Fibroblast of lung (primary cell): ENCODE measurements around the gene SEMA5A. TPM values are rescaled to one million over a fixed set of nuclear protein-coding genes. Genes with fewer than 3 reads are reported as not detected.

Experiments
- DNase-seq, 2 donors: peaks; one replicate each; pipeline versions ENCODE4 v3.0.0 to v3.0.0-alpha.2; 2010; ENCODE audit warnings: low read depth in 2 of 2
- H2AFZ ChIP-seq: 2 replicates; pipeline ENCODE4 v1.5.1; 2012; ENCODE audit warnings: low read length, control low read depth, inconsistent platforms
- H3K27ac ChIP-seq: 2 replicates; pipeline ENCODE4 v1.5.1; 2011; ENCODE audit warnings: low read length, control low read depth; ENCODE audit not compliant: insufficient read depth
- H3K27me3 ChIP-seq: 2 replicates; pipeline ENCODE4 v1.5.1; 2011; ENCODE audit warnings: mild to moderate bottlenecking, low read length; ENCODE audit not compliant: control insufficient read depth, insufficient read depth
- H3K36me3 ChIP-seq: 2 replicates; pipeline ENCODE4 v1.5.1; 2011; ENCODE audit warnings: low read length; ENCODE audit not compliant: control insufficient read depth, insufficient read depth
- H3K4me1 ChIP-seq: 2 replicates; pipeline ENCODE4 v1.5.1; 2011; ENCODE audit warnings: low read length; ENCODE audit not compliant: control insufficient read depth, insufficient read depth; ENCODE audit errors: extremely low read depth
- H3K4me2 ChIP-seq: 2 replicates; pipeline ENCODE4 v1.5.1; 2011; ENCODE audit warnings: low read length, control low read depth; ENCODE audit not compliant: insufficient read depth; ENCODE audit errors: extremely low read depth
- H3K4me3 ChIP-seq, 4 experiments: fragments of 200-600 bp in 1 of 4; sonication (generic) in 1 of 4; replicated peaks in 1 of 4; 2 replicates each; pipeline ENCODE4 v1.5.1; 2011 to 2016; ENCODE audit warnings: low read length in 4 of 4, low read depth in 3 of 4, mild to moderate bottlenecking in 3 of 4, control low read depth in 2 of 4, inconsistent platforms in 1 of 4, mixed read lengths in 1 of 4; ENCODE audit not compliant: insufficient read depth in 1 of 4; ENCODE audit errors: control extremely low read depth in 1 of 4
- H3K79me2 ChIP-seq: 2 replicates; pipeline ENCODE4 v1.5.1; 2012; ENCODE audit warnings: mild to moderate bottlenecking, low read length, inconsistent platforms; ENCODE audit not compliant: control insufficient read depth, insufficient read depth
- H3K9ac ChIP-seq: 2 replicates; pipeline ENCODE4 v1.5.1; 2011; ENCODE audit warnings: mild to moderate bottlenecking, low read length, control low read depth; ENCODE audit not compliant: insufficient read depth
- H3K9me3 ChIP-seq: 2 replicates; pipeline ENCODE4 v1.5.1; 2012; ENCODE audit warnings: low read depth, low read length; ENCODE audit not compliant: control insufficient read depth, insufficient read depth
- H4K20me1 ChIP-seq: 2 replicates; pipeline ENCODE4 v1.5.1; 2011; ENCODE audit warnings: low read length; ENCODE audit not compliant: control insufficient read depth, insufficient read depth; ENCODE audit errors: extremely low read depth
- EZH2 ChIP-seq: IDR thresholded peaks from 2 replicates; pipeline ENCODE4 v1.5.1; 2012; ENCODE audit warnings: low read length, control low read depth, mild to moderate bottlenecking; ENCODE audit errors: missing control alignments
- polyA plus RNA-seq, 2 donors: library from polyadenylated mRNA; depleted of rRNA in 1 of 2; stranded (reverse) in 1 of 2; unstranded in 1 of 2; fragments of >200 nt; gene quantifications; 2 replicates each; pipeline ENCODE4 v1.2.1, GENCODE V29; 2011 to 2012; ENCODE audit warnings: missing spikeins in 1 of 2
- total RNA-seq: library from RNA; depleted of rRNA; stranded (reverse); fragments of >200 nt; gene quantifications from 2 replicates; pipeline ENCODE4 v1.2.1, GENCODE V29; 2014
- TF ChIP-seq, protein P1 (sequence below), 2 donors: IDR thresholded peaks in 1 of 2; conservative IDR thresholded peaks in 1 of 2; 1 replicate in 1 of 2; 2 replicates in 1 of 2; pipeline ENCODE4 v1.5.1; 2011 to 2012; ENCODE audit warnings: low read length in 2 of 2, control low read depth in 1 of 2, inconsistent platforms in 1 of 2, low read depth in 1 of 2, mild to moderate bottlenecking in 1 of 2

SEMA5A gene
- total and polyA plus RNA-seq, 2 donors (not counting 1 experiment from before 2014, with no cell fraction given), result 30.6 to 49.0 TPM

DNA sequence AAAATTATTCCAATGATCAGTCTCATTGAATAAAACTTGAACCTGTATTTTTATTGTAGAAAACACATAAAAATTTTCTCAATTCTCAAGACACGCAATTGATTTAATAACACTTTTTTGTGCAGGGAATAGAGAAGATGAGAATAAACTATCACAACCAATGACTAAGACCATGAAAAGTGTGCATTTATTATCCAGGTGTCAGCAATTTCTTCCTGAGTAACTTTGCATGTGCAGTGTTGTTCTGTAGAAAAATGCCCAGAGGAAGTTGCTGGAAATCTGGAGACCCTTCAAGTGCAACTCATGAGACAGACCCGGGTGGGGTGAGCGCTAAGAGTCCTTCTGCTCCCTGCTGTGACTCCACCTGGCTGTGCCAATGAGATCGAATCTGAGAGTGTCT, 405.7 kb downstream of the SEMA5A start:
- H3K9ac ChIP-seq, result no peak overlapping the region
- H3K79me2 ChIP-seq, result no peaks in the 10 kb centered on the region
- no peak overlapping the region for H2AFZ ChIP-seq
- no peaks in the 10 kb centered on the region for H3K4me1 ChIP-seq
- no peak overlapping the region for H3K4me2 ChIP-seq
- no peak overlapping the region for H3K27ac ChIP-seq
- no peak overlapping the region for H3K4me3 ChIP-seq
- DNase-seq, result no peak
- TF ChIP-seq, protein P1, sequence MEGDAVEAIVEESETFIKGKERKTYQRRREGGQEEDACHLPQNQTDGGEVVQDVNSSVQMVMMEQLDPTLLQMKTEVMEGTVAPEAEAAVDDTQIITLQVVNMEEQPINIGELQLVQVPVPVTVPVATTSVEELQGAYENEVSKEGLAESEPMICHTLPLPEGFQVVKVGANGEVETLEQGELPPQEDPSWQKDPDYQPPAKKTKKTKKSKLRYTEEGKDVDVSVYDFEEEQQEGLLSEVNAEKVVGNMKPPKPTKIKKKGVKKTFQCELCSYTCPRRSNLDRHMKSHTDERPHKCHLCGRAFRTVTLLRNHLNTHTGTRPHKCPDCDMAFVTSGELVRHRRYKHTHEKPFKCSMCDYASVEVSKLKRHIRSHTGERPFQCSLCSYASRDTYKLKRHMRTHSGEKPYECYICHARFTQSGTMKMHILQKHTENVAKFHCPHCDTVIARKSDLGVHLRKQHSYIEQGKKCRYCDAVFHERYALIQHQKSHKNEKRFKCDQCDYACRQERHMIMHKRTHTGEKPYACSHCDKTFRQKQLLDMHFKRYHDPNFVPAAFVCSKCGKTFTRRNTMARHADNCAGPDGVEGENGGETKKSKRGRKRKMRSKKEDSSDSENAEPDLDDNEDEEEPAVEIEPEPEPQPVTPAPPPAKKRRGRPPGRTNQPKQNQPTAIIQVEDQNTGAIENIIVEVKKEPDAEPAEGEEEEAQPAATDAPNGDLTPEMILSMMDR (conservative IDR thresholded peaks at IDR 0.05 in 1 of 2, IDR thresholded peaks at IDR 0.05 in 1 of 2; ENCODE audit: low read depth in 1 of 2, low read length in 2 of 2), result no peak
- no peaks in the 10 kb centered on the region for H3K9me3 ChIP-seq
- H3K27me3 ChIP-seq, result no peaks in the 10 kb centered on the region
- H4K20me1 ChIP-seq, result no peaks in the 10 kb centered on the region
- H3K36me3 ChIP-seq, result peaks cover 4% of the 10 kb centered on the region

DNA sequence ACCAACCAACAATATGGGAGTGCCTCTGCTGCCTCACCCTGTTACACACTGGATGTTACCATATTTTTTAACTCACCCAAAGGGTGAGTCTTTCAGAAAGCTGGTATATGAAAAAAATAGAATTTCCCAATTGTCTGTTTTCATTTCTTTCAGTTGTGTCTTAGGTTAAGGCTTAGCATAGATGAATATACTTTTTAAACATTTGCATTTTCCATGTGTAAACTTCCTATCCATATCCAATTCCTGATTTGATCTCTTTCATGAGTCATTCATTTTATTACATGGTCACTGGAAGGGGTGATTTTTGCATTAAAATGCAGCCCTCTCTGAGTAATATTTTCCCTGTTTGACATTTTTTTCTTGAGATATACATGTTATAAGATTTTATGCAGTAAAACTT, 406.5 kb downstream of the SEMA5A start:
- no peak overlapping the region for H3K9ac ChIP-seq
- H3K27me3 ChIP-seq, result no peaks in the 10 kb centered on the region
- no peak overlapping the region for H2AFZ ChIP-seq
- no peaks in the 10 kb centered on the region for H3K79me2 ChIP-seq
- H3K4me1 ChIP-seq, result no peaks in the 10 kb centered on the region
- H3K4me3 ChIP-seq, result no peak overlapping the region
- H3K27ac ChIP-seq, result no peak overlapping the region
- no peak for DNase-seq
- H3K4me2 ChIP-seq, result no peak overlapping the region
- no peaks in the 10 kb centered on the region for H3K9me3 ChIP-seq
- peaks cover 4% of the 10 kb centered on the region for H3K36me3 ChIP-seq
- no peaks in the 10 kb centered on the region for H4K20me1 ChIP-seq
- TF ChIP-seq EZH2, result no peak
- TF ChIP-seq, protein P1 (conservative IDR thresholded peaks at IDR 0.05 in 1 of 2, IDR thresholded peaks at IDR 0.05 in 1 of 2; ENCODE audit: low read depth in 1 of 2, low read length in 2 of 2), result no peak

DNA sequence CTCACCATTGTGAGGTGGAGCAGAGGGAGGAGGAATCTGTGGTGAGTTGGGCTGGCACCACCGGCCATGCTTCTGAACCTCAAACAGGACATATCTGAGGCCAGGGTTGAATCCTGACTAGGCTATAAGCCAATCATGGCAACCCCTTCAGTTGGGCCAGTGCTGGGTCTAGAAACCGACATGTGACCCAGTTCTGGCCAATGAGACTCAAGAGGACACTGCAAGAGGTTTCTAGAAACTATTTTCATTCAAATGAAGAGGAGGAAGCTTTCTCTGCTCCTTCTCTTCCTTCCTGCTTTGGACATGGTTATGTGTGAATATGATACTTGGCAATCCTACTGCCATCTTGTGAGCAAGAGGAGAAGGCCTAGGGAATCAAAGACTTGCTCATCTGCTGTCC, 417.7 kb downstream of the SEMA5A start:
- Histone ChIP-seq H3K9me3 (no peaks in the 10 kb centered on the region), H4K20me1 (no peaks in the 10 kb centered on the region), H2AFZ (no peak overlapping the region), H3K4me2 (no peak overlapping the region), H3K9ac (no peak overlapping the region), H3K4me1 (peaks cover 2% of the 10 kb centered on the region), H3K79me2 (no peaks in the 10 kb centered on the region), H3K27me3 (no peaks in the 10 kb centered on the region), H3K4me3 (no peak overlapping the region), H3K36me3 (no peaks in the 10 kb centered on the region), H3K27ac (no peak overlapping the region)
- TF ChIP-seq, protein P1 (conservative IDR thresholded peaks at IDR 0.05 in 1 of 2, IDR thresholded peaks at IDR 0.05 in 1 of 2; ENCODE audit: low read depth in 1 of 2, low read length in 2 of 2), result no peak
- TF ChIP-seq EZH2, result no peak
- DNase-seq, result no peak
